Ramos (cell line): ENCODE measurements around the gene KCND3.

Experiments used
- in situ Hi-C: fragments of 300-500 bp; cut with MboI; formaldehyde crosslinking; loops from one replicate; pipeline ENCODE4 v1.14.3; 2022; ENCODE audit warnings: low sequenced_read_pairs; ENCODE audit not compliant: unreplicated experiment

Gene KCND3

DNA sequence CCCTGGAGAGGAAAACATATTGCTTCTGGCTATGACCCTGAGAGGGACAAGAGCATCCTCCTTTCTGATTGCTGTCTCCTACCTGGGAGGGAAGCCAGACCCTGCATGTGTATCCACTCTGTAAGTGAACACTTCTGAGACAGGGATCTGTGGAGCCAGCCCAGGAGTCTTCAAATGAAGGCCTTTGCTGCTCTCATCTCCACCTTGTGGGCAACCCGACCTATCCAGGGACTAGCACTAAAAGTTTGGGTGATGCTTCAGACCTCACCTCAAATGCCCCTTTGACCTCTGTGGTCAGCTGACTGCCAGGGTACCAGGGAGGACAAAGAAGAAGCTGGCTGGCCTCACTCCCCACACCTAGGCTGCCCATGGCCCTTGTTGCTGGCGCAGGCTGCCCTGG lies 64.7 kb downstream of the KCND3 start:
- in situ Hi-C loops = no loop called here

DNA sequence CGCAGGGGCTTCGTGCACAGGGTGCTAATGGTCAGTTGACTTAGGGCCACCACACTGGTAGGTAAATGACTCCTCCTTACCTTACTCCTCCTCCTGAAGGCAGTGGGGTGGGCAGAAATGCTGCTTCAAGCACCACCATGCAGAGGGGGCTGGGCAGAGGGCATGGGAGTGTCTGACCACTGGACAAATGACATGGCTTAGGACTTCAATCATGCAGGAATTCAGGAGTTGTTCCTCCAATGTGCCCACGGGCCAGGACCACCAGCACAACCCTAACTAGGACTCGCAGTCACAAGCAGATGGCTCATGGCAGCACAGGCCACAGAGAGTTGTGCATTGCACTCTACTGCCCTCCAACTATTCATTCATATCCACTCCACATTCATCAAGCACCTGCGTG lies 65.7 kb downstream of the KCND3 start:
- in situ Hi-C loops = no loop called here

DNA sequence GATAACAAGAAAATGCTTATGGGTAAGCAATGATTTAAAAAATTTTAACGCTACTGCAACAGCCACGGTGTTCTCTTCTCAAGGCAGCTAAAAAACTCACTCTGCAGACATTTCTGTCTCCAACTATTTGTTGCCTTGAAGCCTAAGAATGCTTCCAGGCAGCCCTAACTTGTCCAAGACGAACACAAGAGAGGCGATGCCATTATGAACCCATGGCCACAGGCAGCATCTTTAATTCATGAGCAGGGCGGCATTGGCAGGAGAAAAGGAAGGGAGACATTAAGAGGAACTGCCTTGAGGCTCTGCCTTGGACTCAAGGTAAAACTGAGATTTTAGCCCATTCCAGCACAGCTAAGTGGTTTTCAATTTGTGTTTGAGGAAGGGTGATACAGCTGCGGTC lies 67.5 kb downstream of the KCND3 start:
- in situ Hi-C loops = no loop called here

DNA sequence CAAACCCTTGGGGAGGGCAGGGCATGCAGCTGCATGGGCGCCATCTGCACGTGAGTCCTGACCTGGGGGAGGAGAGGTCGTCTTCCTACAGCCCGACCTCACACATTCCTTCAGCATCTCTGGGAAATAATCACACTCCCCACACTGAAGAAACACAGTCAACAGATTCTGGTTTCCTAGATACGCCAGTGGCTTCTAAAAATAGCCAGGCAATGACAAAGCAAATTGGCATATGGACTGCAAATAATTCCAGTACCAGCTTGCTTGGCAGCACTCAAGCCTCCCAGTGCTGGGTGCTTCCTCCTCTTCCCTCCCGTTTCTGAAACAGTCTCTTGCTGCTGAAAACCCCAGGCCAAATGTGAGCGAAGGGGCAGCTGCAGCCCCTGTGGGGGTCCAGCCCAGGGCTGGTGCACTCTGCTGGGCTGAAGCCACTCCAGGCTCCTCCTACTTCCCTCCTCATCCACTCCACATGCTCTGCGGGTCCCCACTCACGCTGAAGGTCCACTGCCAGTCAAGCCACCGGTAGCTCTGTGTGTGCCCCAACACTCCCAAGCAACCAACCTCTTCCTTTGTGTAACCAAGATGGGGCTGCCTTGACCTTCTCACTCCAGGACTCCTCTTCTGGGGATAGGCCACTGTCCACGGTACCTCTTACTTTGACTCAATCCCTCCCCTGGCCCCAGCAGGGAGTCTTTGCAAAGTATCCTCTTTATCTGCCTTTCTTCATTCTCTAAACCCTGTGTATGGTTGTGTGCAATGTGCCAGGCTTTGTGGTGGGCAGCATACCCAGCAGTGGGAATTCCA lies 69.0 kb downstream of the KCND3 start:
- in situ Hi-C loops = no loop called here

DNA sequence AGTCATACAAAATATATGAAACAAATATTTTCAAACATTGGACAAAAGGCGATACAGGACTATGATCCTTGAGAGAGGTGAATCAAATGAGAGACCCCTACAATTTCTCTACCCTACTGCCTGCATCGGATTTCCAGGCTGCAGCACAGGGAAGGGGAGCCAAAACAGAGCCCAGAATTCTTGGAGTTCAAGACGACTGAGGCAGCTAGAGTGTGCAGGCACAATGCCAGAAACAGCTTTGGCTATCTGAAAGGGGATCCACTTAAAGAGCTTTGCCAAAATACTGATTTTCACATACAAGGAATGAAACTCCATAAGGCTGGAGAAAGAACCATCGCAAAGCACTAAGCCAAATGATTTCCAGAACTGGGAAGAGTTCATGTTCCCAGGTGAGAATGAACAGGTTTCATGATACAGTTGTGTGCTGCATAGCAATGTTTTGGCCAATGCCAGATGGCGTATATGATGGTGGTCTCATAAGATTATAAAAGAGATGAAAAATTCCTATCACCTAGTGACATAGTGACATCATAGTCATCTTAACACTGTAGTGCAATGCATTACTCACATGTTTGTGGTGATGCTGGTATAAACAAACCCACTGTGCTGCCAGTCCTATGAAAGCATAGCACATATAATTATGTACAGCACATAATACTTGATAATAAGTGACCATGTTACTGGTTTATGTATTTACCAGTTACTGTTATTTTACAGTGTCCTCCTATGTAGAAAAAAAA lies 77.5 kb downstream of the KCND3 start:
- in situ Hi-C loops = no loop called here

DNA sequence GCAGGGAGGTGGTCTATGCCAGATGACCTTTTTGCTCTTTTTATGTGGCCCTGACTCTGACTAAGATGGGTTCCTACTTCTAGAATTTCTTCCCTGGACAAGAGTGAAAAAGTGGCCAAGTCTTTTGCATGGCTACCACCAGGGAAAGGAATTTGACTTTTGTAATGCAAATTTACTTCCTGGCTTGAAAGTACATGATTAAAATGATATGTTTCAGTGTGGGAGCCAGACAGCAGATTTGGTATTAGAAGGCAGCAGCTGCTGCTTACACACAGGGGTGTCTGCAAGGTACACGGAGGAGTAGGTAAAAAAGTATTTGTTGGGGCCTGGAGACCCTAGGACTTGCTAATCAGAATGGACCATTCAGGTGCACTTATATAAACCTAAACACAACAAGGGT lies 78.4 kb downstream of the KCND3 start:
- in situ Hi-C loops = no loop called here

DNA sequence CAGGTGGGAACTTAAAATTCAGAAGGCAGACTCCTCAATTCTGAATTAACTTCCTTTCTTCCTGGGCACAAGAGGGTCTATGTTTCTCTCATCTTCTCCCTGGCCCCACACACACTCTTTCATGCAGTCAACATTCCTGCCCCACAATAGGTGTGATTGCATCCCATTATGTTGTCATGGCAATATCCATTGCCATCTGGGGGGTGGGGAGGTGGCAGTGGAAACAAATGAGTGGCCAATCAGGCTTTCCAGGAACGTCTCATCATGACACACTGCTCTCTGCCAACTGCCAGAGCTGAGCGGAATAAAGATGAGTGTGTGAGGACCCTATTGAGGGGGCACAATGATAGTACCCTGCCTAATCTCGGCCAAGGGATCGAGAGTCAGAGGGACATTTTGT lies 80.4 kb downstream of the KCND3 start:
- in situ Hi-C loops = no loop called here

DNA sequence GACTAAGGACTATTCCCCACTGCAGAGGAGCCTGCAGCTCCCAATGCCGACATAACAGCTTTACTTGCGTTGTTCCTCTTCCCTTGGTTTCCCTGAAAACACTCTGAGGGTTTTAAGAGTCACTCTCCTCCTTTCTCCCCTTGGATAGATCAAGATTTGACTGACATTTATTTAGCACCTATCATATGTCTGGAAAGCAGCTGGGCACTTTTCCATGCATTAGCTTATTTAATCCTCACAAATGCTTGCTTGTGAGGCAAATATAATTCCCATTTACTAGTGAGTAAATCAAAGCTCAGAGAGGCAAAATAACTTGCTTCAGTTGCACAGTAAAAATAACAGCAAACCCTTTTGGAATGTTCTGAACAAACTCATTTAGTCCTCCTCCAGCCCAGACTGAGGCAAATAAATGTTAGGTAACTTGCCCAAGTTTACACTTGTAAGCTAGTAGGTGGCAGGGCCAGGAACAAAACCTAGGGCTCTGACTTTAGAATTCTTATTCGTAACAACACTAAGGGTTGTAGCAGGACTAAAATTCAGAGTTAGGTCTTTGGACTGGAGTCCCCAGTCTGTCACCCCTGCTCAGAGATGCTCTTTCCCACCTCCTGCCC lies 81.4 kb downstream of the KCND3 start:
- in situ Hi-C loops = no loop called here

DNA sequence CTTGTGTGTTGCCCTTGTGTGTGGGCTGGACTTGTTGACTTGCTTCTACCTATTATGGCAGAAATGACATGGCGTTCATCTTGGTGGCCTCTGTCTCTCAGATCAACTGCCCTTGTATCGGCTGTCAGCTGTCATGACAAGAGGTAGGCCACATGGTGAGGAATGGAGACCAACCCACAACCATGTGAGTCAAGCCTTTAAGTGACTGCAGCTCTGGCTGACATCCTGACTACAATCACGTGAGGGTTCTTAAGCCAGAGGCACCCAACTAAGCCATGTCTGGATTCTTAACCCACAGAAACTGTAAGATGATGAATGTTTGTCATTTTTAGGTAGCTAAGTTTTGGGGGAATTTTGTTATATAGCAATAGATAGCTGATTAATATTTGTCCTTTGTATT lies 82.1 kb downstream of the KCND3 start:
- in situ Hi-C loops = no loop called here

DNA sequence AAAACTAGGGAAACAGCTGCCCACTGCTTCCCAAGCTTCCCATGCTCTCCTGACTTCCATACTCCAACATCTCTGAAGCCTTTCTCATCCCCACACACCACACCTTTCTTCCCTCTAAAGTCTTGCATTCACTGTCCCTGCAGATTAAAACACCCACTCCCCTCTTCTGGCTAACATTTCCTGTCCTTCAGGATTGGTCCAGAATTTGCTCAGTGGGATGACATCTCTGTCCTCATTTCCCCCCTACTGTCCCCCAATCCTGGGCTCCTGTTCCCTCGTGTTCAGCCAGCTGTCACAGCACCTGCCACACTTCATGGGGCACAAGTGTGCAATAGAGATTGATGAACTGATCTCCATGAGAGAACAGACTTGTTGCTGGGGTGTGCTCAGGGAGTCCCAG lies 82.7 kb downstream of the KCND3 start:
- in situ Hi-C loops = no loop called here

DNA sequence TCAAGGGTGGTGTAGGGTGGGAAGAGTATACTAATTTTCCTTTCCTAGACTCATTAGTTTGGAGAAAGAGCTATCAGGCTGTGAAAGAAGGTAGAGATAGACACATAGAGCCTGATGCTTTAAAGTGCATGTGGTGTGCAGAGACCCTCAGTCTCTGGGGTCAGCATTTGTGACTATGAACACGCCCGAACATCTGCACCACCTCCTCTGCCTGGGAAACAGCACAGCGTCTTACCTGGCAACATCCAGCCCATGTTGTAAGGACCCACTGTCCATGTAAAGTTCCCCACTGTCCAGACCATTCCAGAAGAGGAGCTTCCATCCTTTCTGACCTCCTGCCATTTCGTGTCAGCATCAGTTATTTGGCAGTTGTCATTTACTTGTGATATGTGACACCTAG lies 83.4 kb downstream of the KCND3 start:
- in situ Hi-C loops = no loop called here

DNA sequence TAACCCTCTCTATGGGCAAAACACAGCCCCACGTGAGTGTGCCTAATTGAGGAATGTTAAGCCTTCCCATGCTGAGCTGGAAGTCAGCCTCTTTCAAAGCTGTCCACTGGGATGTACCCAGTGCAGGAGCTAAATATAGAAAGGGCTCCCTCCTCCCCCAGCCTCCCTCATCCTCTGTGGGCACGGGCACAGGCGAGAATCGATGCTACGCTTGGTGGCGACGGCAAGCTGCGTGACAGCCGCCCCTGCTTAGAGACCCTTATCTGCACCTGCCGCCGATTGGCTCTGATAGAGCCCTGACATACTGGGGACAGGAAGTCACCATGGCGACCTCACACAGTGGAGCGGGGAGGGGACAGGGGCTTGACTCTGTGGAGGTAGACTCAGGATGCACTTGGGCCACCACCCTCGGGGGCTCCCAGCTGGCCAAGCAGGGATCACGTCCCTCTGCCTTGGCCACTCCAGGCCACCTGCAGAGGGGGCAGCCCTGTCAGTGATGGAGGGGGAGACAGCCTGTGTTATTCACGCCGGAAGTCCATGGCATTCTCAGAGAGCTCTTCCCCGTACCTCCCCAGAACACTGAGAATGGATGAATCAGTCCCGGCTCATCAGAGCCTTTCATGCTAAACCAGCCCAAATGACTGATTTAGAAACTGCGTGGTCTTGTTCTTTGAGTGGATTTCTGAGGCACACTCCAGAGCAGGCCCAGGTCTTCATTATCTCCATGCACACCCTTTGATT lies 84.8 kb downstream of the KCND3 start:
- in situ Hi-C loops = no loop called here

DNA sequence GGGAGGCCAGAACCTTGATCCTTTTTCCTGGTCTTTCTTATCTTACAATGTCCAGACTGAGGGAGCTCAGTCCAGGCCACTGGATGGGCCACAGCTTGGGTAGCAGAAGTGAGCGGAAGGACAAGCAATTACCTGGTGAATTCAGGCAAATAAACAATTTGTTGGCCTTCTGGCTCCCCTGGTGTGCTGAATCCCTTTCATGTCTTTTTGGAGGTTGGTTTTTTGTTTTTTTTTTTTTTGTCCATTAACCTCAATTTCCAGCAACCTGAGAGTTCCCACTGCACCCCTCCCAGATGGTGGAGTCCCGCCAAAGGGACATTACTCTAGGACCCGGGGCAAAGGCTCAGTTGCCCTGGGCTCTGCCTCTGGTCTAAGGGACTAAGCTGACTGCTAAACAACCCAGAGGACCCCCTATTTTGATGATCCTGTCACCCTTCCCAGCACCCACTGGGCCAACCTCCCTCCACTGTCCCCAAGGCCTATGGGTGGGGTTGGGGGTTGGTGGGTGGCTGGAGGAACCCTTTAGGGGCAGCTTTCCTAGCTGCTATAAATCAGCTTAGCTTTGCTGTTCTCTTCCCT lies 85.5 kb downstream of the KCND3 start:
- in situ Hi-C loops = no loop called here

DNA sequence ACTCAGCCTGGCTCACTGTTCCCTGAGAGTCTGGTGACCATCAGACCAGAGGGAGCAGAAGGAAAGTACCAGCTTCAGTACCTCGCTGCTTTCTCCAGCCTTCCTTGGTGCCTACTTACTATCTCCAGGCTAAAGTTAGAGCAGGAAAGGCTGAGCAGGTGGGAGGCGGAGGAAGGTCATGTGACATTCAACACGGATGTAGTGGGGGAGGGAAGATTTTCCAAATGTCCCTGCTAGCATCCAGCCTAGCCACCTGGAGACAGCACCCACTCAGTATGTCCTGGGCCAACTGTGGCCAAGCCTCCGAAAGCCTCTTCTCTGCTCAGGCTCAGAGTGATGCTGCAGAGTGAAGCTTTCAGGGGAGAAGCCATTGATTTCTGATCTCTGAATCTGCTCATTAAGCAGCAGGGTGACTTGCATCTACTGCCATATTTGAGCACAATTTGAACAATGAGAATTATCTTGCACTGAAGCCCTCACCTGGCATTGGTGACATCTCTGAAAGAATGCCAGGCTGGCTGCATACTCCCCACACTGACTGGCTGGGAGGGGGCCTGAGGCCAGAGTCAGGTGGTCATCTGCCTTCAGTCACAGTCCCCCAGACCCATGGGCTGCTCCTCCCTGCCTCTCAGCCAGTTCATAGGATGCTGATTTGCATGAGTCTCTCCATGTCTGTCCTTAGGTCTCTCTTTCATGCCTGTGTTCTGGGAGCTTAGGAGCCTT lies 86.2 kb downstream of the KCND3 start:
- in situ Hi-C loops = no loop called here

DNA sequence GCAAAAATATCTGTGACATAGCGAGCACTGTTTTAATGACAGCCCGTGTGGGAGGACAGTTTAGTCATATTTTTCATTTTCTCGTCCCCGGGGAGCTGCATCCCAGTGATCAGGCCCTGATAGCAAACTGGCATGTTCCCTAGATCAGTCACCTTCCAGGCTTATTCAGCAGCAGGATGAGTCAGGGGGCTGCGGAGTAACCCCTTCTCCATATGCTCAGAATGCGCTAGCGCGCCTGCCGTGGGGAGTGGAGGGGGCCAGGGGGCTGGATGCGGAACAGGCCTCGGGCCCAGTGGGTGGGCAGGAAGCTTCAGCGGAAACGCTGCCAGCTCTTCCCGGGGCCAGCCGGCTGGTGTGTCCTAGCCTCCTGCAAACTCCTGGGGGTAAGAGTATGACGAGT lies 94.0 kb downstream of the KCND3 start:
- in situ Hi-C loops = no loop called here

DNA sequence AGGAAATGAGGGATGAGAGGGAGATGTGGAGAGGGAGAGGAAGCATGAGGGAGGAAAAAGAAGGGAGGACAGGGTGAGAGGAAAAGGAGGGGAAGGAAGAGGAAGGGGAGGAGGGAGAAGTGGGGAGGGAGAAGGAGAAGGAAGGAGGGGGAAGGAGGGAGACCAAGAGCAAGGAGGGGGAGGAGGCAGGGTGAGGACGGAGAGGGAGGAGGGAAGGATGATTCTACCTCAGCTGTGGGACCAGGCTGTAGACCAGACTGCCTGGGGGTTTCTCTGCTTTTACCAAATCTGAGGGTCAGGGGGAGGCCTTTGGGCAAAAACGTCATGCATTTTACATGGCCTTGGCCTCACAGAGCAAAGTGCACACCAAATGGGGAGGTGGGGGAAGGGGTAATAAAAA lies 94.5 kb downstream of the KCND3 start:
- in situ Hi-C loops = no loop called here

DNA sequence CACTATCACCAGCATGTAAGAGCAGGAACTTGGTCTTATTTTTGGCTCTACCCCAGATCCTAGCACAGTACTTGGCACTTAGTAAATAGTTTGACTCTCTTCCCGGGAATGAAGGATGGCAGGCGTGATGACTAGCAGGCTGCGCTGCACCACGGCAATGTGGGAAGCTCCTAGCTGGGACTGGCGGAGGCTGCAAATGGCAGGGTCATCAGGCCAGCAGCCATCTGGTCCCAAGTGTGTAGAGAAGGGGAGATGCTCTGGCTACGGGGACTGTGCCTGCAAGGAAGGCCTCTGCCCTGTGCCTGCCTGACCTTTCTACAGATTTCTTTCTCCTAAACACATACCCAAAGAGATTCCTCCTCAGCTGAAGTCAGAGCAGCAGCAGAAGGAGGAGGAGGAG lies 95.0 kb downstream of the KCND3 start:
- in situ Hi-C loops = no loop called here

DNA sequence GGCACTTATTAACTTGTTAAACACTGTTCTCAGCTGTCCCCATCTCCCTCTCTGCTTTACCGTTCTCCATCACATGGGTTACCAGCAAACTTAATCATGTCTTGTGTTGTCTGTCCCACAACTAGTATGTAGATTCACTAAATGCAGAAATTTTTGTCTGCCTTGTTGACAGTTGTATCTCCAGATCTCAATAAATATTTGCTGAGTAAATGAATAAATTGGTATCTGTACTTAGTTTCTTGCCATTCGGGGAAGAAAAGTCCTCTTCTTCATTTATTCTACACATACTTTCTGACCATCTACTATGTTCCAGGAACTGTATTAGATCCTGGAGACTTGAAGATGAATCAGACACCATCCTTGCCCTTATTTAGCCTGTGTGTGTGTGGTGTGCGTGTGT lies 97.9 kb downstream of the KCND3 start:
- in situ Hi-C loops = no loop called here

DNA sequence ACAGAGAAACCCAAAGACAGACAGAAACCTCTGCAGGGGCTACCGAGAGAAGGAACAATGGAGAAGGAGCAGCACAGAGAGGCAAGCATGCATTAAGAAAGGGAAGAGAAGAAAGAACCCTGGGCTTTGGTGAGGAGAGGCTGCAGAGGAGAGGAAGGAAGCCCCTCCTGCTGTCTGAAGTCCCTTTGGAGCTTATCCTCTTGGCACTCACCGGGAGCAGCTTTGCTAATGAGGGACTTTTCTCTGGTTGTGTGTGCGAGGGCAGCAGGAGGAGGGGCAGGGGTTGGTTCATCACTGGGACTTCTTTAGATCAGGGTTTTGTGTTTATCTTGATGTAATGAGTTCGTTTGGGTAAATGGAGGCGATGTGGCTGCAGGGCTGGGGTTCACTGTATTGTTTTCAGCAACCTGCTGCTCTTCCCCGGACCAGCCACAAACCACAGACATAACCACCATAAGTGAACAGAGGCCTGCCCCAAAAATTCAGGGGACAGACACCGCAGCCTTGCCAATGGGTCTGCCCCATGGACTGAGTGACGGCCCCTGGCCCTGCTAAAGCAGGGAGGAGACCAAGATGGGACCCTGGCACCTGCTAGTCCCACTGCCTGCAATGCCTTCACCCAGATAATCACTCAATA lies 100.6 kb downstream of the KCND3 start:
- in situ Hi-C loops = no loop called here
